ENCODE results near the gene MYO16. TPM values are rescaled to one million over a fixed set of nuclear protein-coding genes. Genes with fewer than 3 reads are reported as not detected.
A peak's percentile ranks its signal among the peaks of the same experiment; 100 is the strongest.

Gene MYO16
- total RNA-seq, 1 donor = not detected

GRCh38 chr13:109228211-109228610 lies 598.8 kb downstream of the MYO16 start:
- DNase-seq (ENCODE audit: insufficient read length, low spot score, missing footprints) = no peak
- Histone ChIP-seq H3K4me2 (ENCODE audit: insufficient read depth, low read length) (no peak overlapping the region), H2AFZ (ENCODE audit: low read length) (no peak overlapping the region), H3K9me3 (ENCODE audit: low read depth, low read length) (no peaks in the 10 kb centered on the region), H4K20me1 (ENCODE audit: insufficient read depth, low read length) (no peaks in the 10 kb centered on the region), H3K4me1 (ENCODE audit: insufficient read depth, low read length) (no peaks in the 10 kb centered on the region), H3K36me3 (ENCODE audit: insufficient read depth, low read length) (no peaks in the 10 kb centered on the region), H3K79me2 (ENCODE audit: insufficient read depth, low read length) (no peaks in the 10 kb centered on the region), H3K4me3 (ENCODE audit: insufficient read depth, low read length) (no peak overlapping the region), H3K27me3 (ENCODE audit: insufficient read depth, low read length) (no peaks in the 10 kb centered on the region), H3K27ac (ENCODE audit: low read depth, low read length) (no peak overlapping the region)
- no peak for TF ChIP-seq CTCF (IDR thresholded peaks at IDR 0.05; ENCODE audit: extremely low read depth, low read depth, low read length)

DNA sequence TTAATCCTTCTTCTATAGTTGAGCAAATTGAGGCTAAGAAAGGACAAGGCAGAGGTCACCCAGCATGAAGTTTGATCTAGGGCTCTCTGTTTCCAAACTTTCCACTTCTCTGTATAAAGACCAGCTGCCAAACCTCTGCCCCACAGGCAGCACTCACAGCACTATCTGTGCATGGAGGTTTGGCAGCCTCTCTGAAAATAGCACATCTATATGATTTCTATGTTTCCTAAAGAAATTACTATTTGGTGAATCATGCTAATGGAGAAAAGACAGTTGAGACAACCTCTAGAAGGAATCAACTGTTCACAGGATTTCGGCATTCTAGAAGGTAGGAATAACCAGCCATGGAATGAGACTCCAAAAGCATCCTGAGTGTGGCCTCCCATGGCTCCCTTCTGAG lies 602.5 kb downstream of the MYO16 start:
- H3K4me3 ChIP-seq (ENCODE audit: insufficient read depth, low read length) = no peak overlapping the region
- H3K27me3 ChIP-seq (ENCODE audit: insufficient read depth, low read length) = no peaks in the 10 kb centered on the region
- H3K4me2 ChIP-seq (ENCODE audit: insufficient read depth, low read length) = no peak overlapping the region
- no peak overlapping the region for H2AFZ ChIP-seq (ENCODE audit: low read length)
- no peaks in the 10 kb centered on the region for H3K36me3 ChIP-seq (ENCODE audit: insufficient read depth, low read length)
- H3K9me3 ChIP-seq (ENCODE audit: low read depth, low read length) = no peaks in the 10 kb centered on the region
- no peaks in the 10 kb centered on the region for H3K4me1 ChIP-seq (ENCODE audit: insufficient read depth, low read length)
- no peaks in the 10 kb centered on the region for H3K79me2 ChIP-seq (ENCODE audit: insufficient read depth, low read length)
- TF ChIP-seq CTCF (IDR thresholded peaks at IDR 0.05; ENCODE audit: extremely low read depth, low read depth, low read length) = no peak
- DNase-seq (ENCODE audit: insufficient read length, low spot score, missing footprints) = no peak
- H3K27ac ChIP-seq (ENCODE audit: low read depth, low read length) = no peak overlapping the region
- no peaks in the 10 kb centered on the region for H4K20me1 ChIP-seq (ENCODE audit: insufficient read depth, low read length)

- no peaks in the 10 kb centered on the region for H4K20me1 ChIP-seq (ENCODE audit: insufficient read depth, low read length)
- H3K27ac ChIP-seq (ENCODE audit: low read depth, low read length) = no peak overlapping the region
- peak overlapping the region; percentile 54 for H2AFZ ChIP-seq (ENCODE audit: low read length)
- H3K4me2 ChIP-seq (ENCODE audit: insufficient read depth, low read length) = peak overlapping the region; percentile 27
- H3K36me3 ChIP-seq (ENCODE audit: insufficient read depth, low read length) = no peaks in the 10 kb centered on the region
- H3K27me3 ChIP-seq (ENCODE audit: insufficient read depth, low read length) = no peaks in the 10 kb centered on the region
- no peak for TF ChIP-seq CTCF (IDR thresholded peaks at IDR 0.05; ENCODE audit: extremely low read depth, low read depth, low read length)
- H3K4me1 ChIP-seq (ENCODE audit: insufficient read depth, low read length) = no peaks in the 10 kb centered on the region
- H3K4me3 ChIP-seq (ENCODE audit: insufficient read depth, low read length) = peak overlapping the region; percentile 26
- no peaks in the 10 kb centered on the region for H3K79me2 ChIP-seq (ENCODE audit: insufficient read depth, low read length)
- H3K9me3 ChIP-seq (ENCODE audit: low read depth, low read length) = no peaks in the 10 kb centered on the region
- no peak for DNase-seq (ENCODE audit: insufficient read length, low spot score, missing footprints)
Observed at GRCh38 chr13:109233293-109233692, 603.9 kb downstream of the MYO16 start.

GRCh38 chr13:109235901-109236300 lies 606.5 kb downstream of the MYO16 start:
- no peak for TF ChIP-seq CTCF (IDR thresholded peaks at IDR 0.05; ENCODE audit: extremely low read depth, low read depth, low read length)
- no peak overlapping the region for H3K27ac ChIP-seq (ENCODE audit: low read depth, low read length)

More at GRCh38 chr13:109235901-109236300, 606.5 kb downstream of the MYO16 start:
- Histone ChIP-seq H4K20me1 (ENCODE audit: insufficient read depth, low read length) (no peaks in the 10 kb centered on the region), H3K9me3 (ENCODE audit: low read depth, low read length) (no peaks in the 10 kb centered on the region), H3K79me2 (ENCODE audit: insufficient read depth, low read length) (no peaks in the 10 kb centered on the region), H3K36me3 (ENCODE audit: insufficient read depth, low read length) (no peaks in the 10 kb centered on the region), H3K4me1 (ENCODE audit: insufficient read depth, low read length) (no peaks in the 10 kb centered on the region), H3K4me2 (ENCODE audit: insufficient read depth, low read length) (no peak overlapping the region), H3K27me3 (ENCODE audit: insufficient read depth, low read length) (no peaks in the 10 kb centered on the region), H2AFZ (ENCODE audit: low read length) (no peak overlapping the region), H3K4me3 (ENCODE audit: insufficient read depth, low read length) (no peak overlapping the region)
- no peak for DNase-seq (ENCODE audit: insufficient read length, low spot score, missing footprints)

Data from osteoblast (primary cell).